Tibial nerve (tissue), 3 donors: ENCODE data around the gene PDE4DIP.
"Not testable (repeated sequence)": the region's sequence is repeated elsewhere in the genome, so short reads cannot be mapped to it uniquely, and the experiment has no call there.

Experiments used
- POLR2A ChIP-seq, 2 donors: fragments of 450-650 bp; IDR thresholded peaks; one replicate each; pipeline ENCODE4 v1.6.1; 2017; ENCODE audit warnings: antibody characterized with exemption in 2 of 2, mild to moderate bottlenecking in 2 of 2, moderate library complexity in 2 of 2
- TF ChIP-seq, protein P1 (sequence below), 5 experiments: fragments of 200-600 bp in 3 of 5; fragments of 450-650 bp in 2 of 5; sonication (generic) in 3 of 5; IDR thresholded peaks; one replicate each; pipeline ENCODE4 v1.5.1; 2016 to 2019; ENCODE audit warnings: antibody characterized with exemption in 5 of 5, mild to moderate bottlenecking in 3 of 5, moderate library complexity in 2 of 5

DNA sequence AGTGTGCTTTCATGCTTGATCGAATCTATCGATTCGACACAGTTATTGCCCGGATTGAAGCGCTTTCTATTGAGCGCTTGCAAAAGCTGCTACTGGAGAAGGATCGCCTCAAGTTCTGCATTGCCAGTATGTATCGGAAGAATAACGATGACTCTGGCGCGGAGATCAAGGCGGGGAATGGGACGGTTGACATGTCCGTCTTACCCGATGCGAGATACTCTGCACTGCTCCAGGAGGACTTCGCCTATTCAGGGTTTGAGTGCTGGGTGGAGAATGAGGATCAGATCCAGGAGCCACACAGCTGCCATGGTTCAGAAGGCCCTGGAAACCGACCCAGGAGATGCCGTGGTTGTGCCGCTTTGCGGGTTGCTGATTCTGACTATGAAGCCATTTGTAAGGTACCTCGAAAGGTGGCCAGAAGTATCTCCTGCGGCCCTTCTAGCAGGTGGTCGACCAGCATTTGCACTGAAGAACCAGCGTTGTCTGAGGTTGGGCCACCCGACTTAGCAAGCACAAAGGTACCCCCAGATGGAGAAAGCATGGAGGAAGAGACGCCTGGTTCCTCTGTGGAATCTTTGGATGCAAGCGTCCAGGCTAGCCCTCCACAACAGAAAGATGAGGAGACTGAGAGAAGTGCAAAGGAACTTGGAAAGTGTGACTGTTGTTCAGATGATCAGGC lies 108.8 kb downstream of the PDE4DIP start:
- TF ChIP-seq POLR2A (IDR thresholded peaks at IDR 0.05), result not testable (repeated sequence)
- TF ChIP-seq, protein P1, sequence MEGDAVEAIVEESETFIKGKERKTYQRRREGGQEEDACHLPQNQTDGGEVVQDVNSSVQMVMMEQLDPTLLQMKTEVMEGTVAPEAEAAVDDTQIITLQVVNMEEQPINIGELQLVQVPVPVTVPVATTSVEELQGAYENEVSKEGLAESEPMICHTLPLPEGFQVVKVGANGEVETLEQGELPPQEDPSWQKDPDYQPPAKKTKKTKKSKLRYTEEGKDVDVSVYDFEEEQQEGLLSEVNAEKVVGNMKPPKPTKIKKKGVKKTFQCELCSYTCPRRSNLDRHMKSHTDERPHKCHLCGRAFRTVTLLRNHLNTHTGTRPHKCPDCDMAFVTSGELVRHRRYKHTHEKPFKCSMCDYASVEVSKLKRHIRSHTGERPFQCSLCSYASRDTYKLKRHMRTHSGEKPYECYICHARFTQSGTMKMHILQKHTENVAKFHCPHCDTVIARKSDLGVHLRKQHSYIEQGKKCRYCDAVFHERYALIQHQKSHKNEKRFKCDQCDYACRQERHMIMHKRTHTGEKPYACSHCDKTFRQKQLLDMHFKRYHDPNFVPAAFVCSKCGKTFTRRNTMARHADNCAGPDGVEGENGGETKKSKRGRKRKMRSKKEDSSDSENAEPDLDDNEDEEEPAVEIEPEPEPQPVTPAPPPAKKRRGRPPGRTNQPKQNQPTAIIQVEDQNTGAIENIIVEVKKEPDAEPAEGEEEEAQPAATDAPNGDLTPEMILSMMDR (IDR thresholded peaks at IDR 0.05), result not testable (repeated sequence)
